Measurements from ENCODE around the gene FBXL15. TPM values are rescaled to one million over a fixed set of nuclear protein-coding genes. Genes with fewer than 3 reads are reported as not detected.

The FBXL15 gene
- total and polyA plus RNA-seq, 2 of the 13 experiments (the other 11 are each of a cell fraction or from before 2014, with no cell fraction given): 4.3 to 8.3 TPM

DNA sequence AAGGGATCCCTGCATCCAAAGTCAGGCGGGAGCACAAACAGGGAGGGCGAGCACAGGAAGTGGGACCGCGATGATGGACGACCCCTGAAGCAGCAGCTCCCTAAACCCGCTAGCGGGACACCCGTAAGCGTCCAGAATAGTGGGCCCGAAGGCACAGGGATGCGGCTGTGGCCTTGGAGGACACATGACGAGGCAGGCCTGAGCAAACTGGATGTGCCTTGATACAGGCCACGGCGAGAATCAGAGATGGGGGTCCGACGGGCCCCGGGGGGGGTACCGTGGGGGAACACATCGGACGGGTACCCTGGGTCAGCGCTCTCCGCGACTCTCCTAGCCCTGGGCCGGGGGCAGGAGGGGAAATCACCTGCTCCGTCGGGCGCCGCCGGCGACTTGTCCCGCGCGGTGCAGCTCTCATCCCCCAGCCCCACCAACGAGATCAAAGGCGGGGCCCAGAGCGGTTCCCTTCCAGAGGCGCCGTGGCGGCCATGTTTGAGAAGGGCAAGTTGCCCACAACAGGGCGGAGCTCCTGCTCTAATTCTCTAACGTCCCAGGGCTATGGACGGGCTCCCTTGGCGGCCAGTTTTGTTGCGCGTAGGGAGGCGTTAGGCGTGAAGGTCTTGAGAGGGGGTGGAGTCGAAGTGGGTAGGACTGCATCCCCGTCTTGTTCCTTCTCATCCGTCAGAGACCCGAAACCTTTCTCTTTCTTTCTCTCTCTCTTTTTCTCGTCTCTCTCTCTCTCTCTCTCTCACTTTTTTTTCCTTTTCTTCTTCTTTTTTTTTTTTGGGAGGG, 11.7 kb downstream of the FBXL15 start, which contains the start of gene CUEDC2 (continued):
- TF ChIP-seq, protein P1, sequence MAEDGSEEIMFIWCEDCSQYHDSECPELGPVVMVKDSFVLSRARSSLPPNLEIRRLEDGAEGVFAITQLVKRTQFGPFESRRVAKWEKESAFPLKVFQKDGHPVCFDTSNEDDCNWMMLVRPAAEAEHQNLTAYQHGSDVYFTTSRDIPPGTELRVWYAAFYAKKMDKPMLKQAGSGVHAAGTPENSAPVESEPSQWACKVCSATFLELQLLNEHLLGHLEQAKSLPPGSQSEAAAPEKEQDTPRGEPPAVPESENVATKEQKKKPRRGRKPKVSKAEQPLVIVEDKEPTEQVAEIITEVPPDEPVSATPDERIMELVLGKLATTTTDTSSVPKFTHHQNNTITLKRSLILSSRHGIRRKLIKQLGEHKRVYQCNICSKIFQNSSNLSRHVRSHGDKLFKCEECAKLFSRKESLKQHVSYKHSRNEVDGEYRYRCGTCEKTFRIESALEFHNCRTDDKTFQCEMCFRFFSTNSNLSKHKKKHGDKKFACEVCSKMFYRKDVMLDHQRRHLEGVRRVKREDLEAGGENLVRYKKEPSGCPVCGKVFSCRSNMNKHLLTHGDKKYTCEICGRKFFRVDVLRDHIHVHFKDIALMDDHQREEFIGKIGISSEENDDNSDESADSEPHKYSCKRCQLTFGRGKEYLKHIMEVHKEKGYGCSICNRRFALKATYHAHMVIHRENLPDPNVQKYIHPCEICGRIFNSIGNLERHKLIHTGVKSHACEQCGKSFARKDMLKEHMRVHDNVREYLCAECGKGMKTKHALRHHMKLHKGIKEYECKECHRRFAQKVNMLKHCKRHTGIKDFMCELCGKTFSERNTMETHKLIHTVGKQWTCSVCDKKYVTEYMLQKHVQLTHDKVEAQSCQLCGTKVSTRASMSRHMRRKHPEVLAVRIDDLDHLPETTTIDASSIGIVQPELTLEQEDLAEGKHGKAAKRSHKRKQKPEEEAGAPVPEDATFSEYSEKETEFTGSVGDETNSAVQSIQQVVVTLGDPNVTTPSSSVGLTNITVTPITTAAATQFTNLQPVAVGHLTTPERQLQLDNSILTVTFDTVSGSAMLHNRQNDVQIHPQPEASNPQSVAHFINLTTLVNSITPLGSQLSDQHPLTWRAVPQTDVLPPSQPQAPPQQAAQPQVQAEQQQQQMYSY (CRISPR knock-in tag; IDR thresholded peaks at IDR 0.05): no peak
- peak; percentile 73 for TF ChIP-seq ZNF746 (CRISPR knock-in tag; IDR thresholded peaks at IDR 0.05)
- TF ChIP-seq, protein P2, sequence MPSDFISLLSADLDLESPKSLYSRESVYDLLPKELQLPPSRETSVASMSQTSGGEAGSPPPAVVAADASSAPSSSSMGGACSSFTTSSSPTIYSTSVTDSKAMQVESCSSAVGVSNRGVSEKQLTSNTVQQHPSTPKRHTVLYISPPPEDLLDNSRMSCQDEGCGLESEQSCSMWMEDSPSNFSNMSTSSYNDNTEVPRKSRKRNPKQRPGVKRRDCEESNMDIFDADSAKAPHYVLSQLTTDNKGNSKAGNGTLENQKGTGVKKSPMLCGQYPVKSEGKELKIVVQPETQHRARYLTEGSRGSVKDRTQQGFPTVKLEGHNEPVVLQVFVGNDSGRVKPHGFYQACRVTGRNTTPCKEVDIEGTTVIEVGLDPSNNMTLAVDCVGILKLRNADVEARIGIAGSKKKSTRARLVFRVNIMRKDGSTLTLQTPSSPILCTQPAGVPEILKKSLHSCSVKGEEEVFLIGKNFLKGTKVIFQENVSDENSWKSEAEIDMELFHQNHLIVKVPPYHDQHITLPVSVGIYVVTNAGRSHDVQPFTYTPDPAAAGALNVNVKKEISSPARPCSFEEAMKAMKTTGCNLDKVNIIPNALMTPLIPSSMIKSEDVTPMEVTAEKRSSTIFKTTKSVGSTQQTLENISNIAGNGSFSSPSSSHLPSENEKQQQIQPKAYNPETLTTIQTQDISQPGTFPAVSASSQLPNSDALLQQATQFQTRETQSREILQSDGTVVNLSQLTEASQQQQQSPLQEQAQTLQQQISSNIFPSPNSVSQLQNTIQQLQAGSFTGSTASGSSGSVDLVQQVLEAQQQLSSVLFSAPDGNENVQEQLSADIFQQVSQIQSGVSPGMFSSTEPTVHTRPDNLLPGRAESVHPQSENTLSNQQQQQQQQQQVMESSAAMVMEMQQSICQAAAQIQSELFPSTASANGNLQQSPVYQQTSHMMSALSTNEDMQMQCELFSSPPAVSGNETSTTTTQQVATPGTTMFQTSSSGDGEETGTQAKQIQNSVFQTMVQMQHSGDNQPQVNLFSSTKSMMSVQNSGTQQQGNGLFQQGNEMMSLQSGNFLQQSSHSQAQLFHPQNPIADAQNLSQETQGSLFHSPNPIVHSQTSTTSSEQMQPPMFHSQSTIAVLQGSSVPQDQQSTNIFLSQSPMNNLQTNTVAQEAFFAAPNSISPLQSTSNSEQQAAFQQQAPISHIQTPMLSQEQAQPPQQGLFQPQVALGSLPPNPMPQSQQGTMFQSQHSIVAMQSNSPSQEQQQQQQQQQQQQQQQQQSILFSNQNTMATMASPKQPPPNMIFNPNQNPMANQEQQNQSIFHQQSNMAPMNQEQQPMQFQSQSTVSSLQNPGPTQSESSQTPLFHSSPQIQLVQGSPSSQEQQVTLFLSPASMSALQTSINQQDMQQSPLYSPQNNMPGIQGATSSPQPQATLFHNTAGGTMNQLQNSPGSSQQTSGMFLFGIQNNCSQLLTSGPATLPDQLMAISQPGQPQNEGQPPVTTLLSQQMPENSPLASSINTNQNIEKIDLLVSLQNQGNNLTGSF (CRISPR knock-in tag; IDR thresholded peaks at IDR 0.05): no peak; the same call in 1 of the 2 replicates
- TF ChIP-seq ZNF761 (CRISPR knock-in tag; conservative IDR thresholded peaks at IDR 0.05): no peak
- TF ChIP-seq DMAP1 (CRISPR knock-in tag; IDR thresholded peaks at IDR 0.05): peak; percentile 77
- peak; percentile 45; the same call in 1 of the 2 replicates for TF ChIP-seq ZSCAN21 (CRISPR knock-in tag; IDR thresholded peaks at IDR 0.05; ENCODE audit: borderline replicate concordance)
- TF ChIP-seq, protein P3, sequence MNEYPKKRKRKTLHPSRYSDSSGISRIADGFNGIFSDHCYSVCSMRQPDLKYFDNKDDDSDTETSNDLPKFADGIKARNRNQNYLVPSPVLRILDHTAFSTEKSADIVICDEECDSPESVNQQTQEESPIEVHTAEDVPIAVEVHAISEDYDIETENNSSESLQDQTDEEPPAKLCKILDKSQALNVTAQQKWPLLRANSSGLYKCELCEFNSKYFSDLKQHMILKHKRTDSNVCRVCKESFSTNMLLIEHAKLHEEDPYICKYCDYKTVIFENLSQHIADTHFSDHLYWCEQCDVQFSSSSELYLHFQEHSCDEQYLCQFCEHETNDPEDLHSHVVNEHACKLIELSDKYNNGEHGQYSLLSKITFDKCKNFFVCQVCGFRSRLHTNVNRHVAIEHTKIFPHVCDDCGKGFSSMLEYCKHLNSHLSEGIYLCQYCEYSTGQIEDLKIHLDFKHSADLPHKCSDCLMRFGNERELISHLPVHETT (CRISPR knock-in tag; conservative IDR thresholded peaks at IDR 0.05): no peak
- TF ChIP-seq ZFP36L1 (CRISPR knock-in tag; IDR thresholded peaks at IDR 0.05): no peak
- no peak for TF ChIP-seq RFX1 (IDR thresholded peaks at IDR 0.05)
- TF ChIP-seq BORCS8-MEF2B (CRISPR knock-in tag; IDR thresholded peaks at IDR 0.05): 0 out of 2 replicates have a peak, but pooled peaks have one; percentile 32
- TF ChIP-seq ZSCAN12 (CRISPR knock-in tag; IDR thresholded peaks at IDR 0.05): no peak
- peak; percentile 50; the same call in 1 of the 2 replicates for TF ChIP-seq ZNF44 (CRISPR knock-in tag; IDR thresholded peaks at IDR 0.05)
- TF ChIP-seq ZNF124 (CRISPR knock-in tag; IDR thresholded peaks at IDR 0.05): peak; percentile 62; the same call in 1 of the 2 replicates
- peak; percentile 84; the same call in 1 of the 2 replicates for TF ChIP-seq NRL (CRISPR knock-in tag; IDR thresholded peaks at IDR 0.05; ENCODE audit: borderline replicate concordance)

All from HepG2 (cell line).